ENCODE results near the gene BMPER. TPM values are rescaled to one million over a fixed set of nuclear protein-coding genes. Genes with fewer than 3 reads are reported as not detected.
A peak's percentile ranks its signal among the peaks of the same experiment; 100 is the strongest.

The BMPER gene
- total and polyA plus RNA-seq, 2 of the 8 experiments (the other 6 are each of a cell fraction or from before 2014, with no cell fraction given) = 0.33 to 0.69 TPM

- H2BK15ac ChIP-seq (ENCODE audit: low read length) = no peak overlapping the region
- no peak overlapping the region for H3K4ac ChIP-seq (replicated peaks; ENCODE audit: insufficient read length, low read depth, low read length)
- peak; percentile 58 to 89 for DNase-seq (ENCODE audit: low read depth in 1 of 2, low spot score in 2 of 2)
- H4K20me1 ChIP-seq (replicated peaks in 1 of 2; ENCODE audit: control insufficient read depth in 1 of 2, insufficient read depth in 2 of 2, low read length in 2 of 2) = no peaks in the 10 kb centered on the region
- H3K18ac ChIP-seq (ENCODE audit: extremely low read depth, low read length) = no peak overlapping the region
- POLR2A ChIA-PET (ENCODE audit: partially characterized antibody) = interaction anchor here (1.1 kb wide), 1 partner anchor 22 kb away, joined by 4 read pairs; no protein-coding TSS in a partner anchor
- no peaks in the 10 kb centered on the region for H3K9me3 ChIP-seq (ENCODE audit: insufficient read depth in 2 of 2, low read depth in 1 of 2, low read length in 1 of 2)
- H2BK5ac ChIP-seq (ENCODE audit: low read depth, low read length) = no peak overlapping the region
- no peaks in the 10 kb centered on the region for H3K23me2 ChIP-seq (ENCODE audit: low read depth, low read length)
- no peak overlapping the region for H4K5ac ChIP-seq (ENCODE audit: insufficient read length, low read depth, low read length)
- H4K91ac ChIP-seq (replicated peaks; ENCODE audit: insufficient read length, low read length) = no peak overlapping the region
- WGBS, 2 experiments (ENCODE audit: extremely low coverage in 1 of 2, insufficient coverage in 1 of 2, insufficient read length in 1 of 2, insufficient replicate concordance in 2 of 2, low coverage in 1 of 2, low lambda C conversion rate in 2 of 2, missing lambda C conversion rate in 1 of 2) = 50 to 93% methylated on average over 3 to 12 of the region's 12 CpGs
- H2AK5ac ChIP-seq (ENCODE audit: low read depth, low read length) = no peak overlapping the region
- no peak overlapping the region for H3K56ac ChIP-seq (replicated peaks; ENCODE audit: insufficient read length, low read depth, low read length)
- no peak overlapping the region for H3K4me3 ChIP-seq (ENCODE audit: extremely low read depth in 1 of 4, insufficient read depth in 2 of 4, low read depth in 3 of 4, low read length in 4 of 4)
- CTCF ChIA-PET (ENCODE audit: partially characterized antibody) = interaction anchor here (0.7 to 12.3 kb wide), 22 partner anchors 10 to 951 kb away, joined by 3 to 197 read pairs (median 5); no protein-coding TSS in a partner anchor
- H3K36me3 ChIP-seq (ENCODE audit: control insufficient read depth in 2 of 4, insufficient read depth in 4 of 4, low read length in 3 of 4) = no peaks in the 10 kb centered on the region
- H3K27me3 ChIP-seq (replicated peaks in 1 of 4; ENCODE audit: control insufficient read depth in 3 of 4, extremely low read depth in 1 of 4, insufficient read depth in 3 of 4, low read length in 3 of 4) = no peaks in the 10 kb centered on the region
- no peak overlapping the region for H2BK120ac ChIP-seq (replicated peaks; ENCODE audit: low read depth, low read length)
- H2BK20ac ChIP-seq (ENCODE audit: low read length) = no peak overlapping the region
- no peak overlapping the region for H3K4me2 ChIP-seq (ENCODE audit: insufficient read depth in 1 of 2, low read depth in 2 of 2, low read length in 2 of 2)
- H3K79me1 ChIP-seq (ENCODE audit: low read depth, low read length) = no peaks in the 10 kb centered on the region
- peak; percentile 94 for FAIRE-seq
- no peak overlapping the region for H4K8ac ChIP-seq (ENCODE audit: extremely low read depth, insufficient read depth, low read length)
- H2AFZ ChIP-seq (ENCODE audit: low read length) = 0 out of 2 replicates have a peak overlapping the region, but pooled peaks have one; percentile 8
- peaks cover 0 to 9% (median 4%) of the 10 kb centered on the region in 4 experiments; a peak in 6 of 7 replicates for H3K4me1 ChIP-seq (replicated peaks in 1 of 4; ENCODE audit: control insufficient read depth in 3 of 4, insufficient read depth in 4 of 4, low read length in 3 of 4)
- no peak overlapping the region for H3K23ac ChIP-seq (ENCODE audit: insufficient read length)
- H3K27ac ChIP-seq (ENCODE audit: low read depth, low read length) = no peak overlapping the region
- H2BK12ac ChIP-seq (ENCODE audit: low read depth, low read length) = no peak overlapping the region
- no peaks in the 10 kb centered on the region for H3K79me2 ChIP-seq (ENCODE audit: control insufficient read depth in 1 of 2, insufficient read depth in 2 of 2, low read length in 2 of 2)
- no peak overlapping the region for H3K9ac ChIP-seq (replicated peaks in 1 of 4; ENCODE audit: extremely low read depth in 1 of 4, low read depth in 3 of 4, low read length in 3 of 4)
- H3K14ac ChIP-seq (ENCODE audit: insufficient read length) = no peak overlapping the region
- no peak for TF ChIP-seq SP1 (IDR thresholded peaks at IDR 0.05; ENCODE audit: low read depth, low read length)
- TF ChIP-seq, protein P1, sequence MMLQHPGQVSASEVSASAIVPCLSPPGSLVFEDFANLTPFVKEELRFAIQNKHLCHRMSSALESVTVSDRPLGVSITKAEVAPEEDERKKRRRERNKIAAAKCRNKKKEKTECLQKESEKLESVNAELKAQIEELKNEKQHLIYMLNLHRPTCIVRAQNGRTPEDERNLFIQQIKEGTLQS (IDR thresholded peaks at IDR 0.05; ENCODE audit: insufficient read depth, low read depth, low read length) = no peak
Measured at GRCh38 chr7:34133983-34134782, 228.8 kb downstream of the BMPER start.

Measured in H1 (cell line).